GM12878 (cell line): Measurements from ENCODE around the gene NUDCD3. TPM values are rescaled to one million over a fixed set of nuclear protein-coding genes. Genes with fewer than 3 reads are reported as not detected.

Experiments
- polyA plus RNA-seq, 11 experiments: library from polyadenylated mRNA; depleted of rRNA in 4 of 11; unstranded in 6 of 11; stranded (reverse) in 5 of 11; fragments of >200 nt; fragmentation: Nextera tagmentation in 4 of 11; fragmentation: Illumina TruSeq in 1 of 11; extraction: Ambion mirVana in 4 of 11; extraction: Trizol in 1 of 11; gene quantifications; 1 replicate in 1 of 11; 2 replicates in 10 of 11; pipeline versions ENCODE4 v1.2.1 to v1.2.3, GENCODE V29; 2011 to 2016; ENCODE audit warnings: inconsistent platforms in 2 of 11, missing spikeins in 2 of 11, low read depth in 1 of 11
- total RNA-seq, 4 experiments: library from RNA; depleted of rRNA in 3 of 4; stranded (reverse); fragments of >200 nt in 3 of 4; fragmentation: Illumina TruSeq in 1 of 4; extraction: Trizol in 1 of 4; gene quantifications; 2 replicates each; pipeline versions ENCODE4 v1.2.1 to v1.2.3, GENCODE V29; 2013 to 2021
- TF ChIP-seq, protein P1 (sequence below): fragments of 450-650 bp; IDR thresholded peaks from 2 replicates; pipeline ENCODE4 v1.6.1; 2017; ENCODE audit warnings: mild to moderate bottlenecking
- TF ChIP-seq, protein P2 (sequence below): fragments of 450-650 bp; formaldehyde crosslinking; IDR thresholded peaks from 2 replicates; pipeline ENCODE4 v1.4.0; 2022; ENCODE audit warnings: mild to moderate bottlenecking, moderate library complexity
- TF ChIP-seq, protein P3 (sequence below): fragments of 450-650 bp; conservative IDR thresholded peaks from 2 replicates; pipeline ENCODE4 v1.6.1; 2017; ENCODE audit warnings: mild to moderate bottlenecking, moderate library complexity
- TF ChIP-seq, protein P4 (sequence below): IDR thresholded peaks from 2 replicates; pipeline ENCODE4 v1.6.1; 2012; ENCODE audit warnings: low read depth, low read length, improper control_type of control experiment

The NUDCD3 gene
- total and polyA plus RNA-seq, 10 of the 15 experiments (the other 5 are each of a cell fraction or from before 2014, with no cell fraction given) = 25.0 to 89.8 (median 46.4) TPM

DNA sequence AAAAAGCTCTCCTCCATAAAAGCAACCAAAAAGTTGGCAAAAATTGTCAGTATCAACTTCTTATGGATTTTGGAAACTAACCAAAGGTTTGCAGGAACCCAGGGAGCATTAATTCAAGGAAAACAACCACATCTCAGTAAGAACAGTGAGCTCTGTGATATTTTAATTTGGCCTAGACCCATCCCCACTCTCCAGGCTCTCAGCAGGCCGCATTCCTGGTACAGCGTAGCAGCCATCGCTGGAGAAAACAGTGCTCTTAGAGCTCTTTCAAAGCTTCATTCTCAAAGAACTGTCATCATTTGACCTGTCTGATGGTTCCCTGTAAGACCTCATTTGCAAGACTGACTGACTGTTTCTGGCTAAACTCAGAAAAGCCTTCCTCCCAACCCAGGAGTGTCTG is 81.9 kb downstream of the NUDCD3 start (continued):
- TF ChIP-seq, protein P1, sequence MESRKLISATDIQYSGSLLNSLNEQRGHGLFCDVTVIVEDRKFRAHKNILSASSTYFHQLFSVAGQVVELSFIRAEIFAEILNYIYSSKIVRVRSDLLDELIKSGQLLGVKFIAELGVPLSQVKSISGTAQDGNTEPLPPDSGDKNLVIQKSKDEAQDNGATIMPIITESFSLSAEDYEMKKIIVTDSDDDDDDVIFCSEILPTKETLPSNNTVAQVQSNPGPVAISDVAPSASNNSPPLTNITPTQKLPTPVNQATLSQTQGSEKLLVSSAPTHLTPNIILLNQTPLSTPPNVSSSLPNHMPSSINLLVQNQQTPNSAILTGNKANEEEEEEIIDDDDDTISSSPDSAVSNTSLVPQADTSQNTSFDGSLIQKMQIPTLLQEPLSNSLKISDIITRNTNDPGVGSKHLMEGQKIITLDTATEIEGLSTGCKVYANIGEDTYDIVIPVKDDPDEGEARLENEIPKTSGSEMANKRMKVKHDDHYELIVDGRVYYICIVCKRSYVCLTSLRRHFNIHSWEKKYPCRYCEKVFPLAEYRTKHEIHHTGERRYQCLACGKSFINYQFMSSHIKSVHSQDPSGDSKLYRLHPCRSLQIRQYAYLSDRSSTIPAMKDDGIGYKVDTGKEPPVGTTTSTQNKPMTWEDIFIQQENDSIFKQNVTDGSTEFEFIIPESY = no peak
- TF ChIP-seq, protein P2, sequence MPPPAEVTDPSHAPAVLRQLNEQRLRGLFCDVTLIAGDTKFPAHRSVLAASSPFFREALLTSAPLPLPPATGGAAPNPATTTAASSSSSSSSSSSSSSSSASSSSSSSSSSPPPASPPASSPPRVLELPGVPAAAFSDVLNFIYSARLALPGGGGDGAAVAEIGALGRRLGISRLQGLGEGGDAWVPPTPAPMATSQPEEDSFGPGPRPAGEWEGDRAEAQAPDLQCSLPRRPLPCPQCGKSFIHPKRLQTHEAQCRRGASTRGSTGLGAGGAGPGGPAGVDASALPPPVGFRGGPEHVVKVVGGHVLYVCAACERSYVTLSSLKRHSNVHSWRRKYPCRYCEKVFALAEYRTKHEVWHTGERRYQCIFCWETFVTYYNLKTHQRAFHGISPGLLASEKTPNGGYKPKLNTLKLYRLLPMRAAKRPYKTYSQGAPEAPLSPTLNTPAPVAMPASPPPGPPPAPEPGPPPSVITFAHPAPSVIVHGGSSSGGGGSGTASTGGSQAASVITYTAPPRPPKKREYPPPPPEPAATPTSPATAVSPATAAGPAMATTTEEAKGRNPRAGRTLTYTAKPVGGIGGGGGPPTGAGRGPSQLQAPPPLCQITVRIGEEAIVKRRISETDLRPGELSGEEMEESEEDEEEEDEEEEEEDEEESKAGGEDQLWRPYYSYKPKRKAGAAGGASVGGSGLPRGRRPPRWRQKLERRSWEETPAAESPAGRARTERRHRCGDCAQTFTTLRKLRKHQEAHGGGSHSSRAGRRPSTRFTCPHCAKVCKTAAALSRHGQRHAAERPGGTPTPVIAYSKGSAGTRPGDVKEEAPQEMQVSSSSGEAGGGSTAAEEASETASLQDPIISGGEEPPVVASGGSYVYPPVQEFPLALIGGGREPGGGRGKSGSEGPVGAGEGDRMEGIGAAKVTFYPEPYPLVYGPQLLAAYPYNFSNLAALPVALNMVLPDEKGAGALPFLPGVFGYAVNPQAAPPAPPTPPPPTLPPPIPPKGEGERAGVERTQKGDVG (CRISPR knock-in tag) = no peak
- TF ChIP-seq, protein P3, sequence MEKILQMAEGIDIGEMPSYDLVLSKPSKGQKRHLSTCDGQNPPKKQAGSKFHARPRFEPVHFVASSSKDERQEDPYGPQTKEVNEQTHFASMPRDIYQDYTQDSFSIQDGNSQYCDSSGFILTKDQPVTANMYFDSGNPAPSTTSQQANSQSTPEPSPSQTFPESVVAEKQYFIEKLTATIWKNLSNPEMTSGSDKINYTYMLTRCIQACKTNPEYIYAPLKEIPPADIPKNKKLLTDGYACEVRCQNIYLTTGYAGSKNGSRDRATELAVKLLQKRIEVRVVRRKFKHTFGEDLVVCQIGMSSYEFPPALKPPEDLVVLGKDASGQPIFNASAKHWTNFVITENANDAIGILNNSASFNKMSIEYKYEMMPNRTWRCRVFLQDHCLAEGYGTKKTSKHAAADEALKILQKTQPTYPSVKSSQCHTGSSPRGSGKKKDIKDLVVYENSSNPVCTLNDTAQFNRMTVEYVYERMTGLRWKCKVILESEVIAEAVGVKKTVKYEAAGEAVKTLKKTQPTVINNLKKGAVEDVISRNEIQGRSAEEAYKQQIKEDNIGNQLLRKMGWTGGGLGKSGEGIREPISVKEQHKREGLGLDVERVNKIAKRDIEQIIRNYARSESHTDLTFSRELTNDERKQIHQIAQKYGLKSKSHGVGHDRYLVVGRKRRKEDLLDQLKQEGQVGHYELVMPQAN = no peak
- TF ChIP-seq, protein P4, sequence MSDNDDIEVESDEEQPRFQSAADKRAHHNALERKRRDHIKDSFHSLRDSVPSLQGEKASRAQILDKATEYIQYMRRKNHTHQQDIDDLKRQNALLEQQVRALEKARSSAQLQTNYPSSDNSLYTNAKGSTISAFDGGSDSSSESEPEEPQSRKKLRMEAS = no peak
